Neuron (in vitro differentiated cells): ENCODE measurements around the gene PARD3.

Source experiments
- H2AFZ ChIP-seq: one replicate; pipeline ENCODE4 v1.6.1; 2013; ENCODE audit warnings: low read depth, mild to moderate bottlenecking, inconsistent platforms, low read length, moderate library complexity
- H3K27me3 ChIP-seq: one replicate; pipeline ENCODE4 v1.6.1; 2013; ENCODE audit warnings: low read length; ENCODE audit not compliant: insufficient read depth
- H3K36me3 ChIP-seq: one replicate; pipeline ENCODE4 v1.6.1; 2013; ENCODE audit warnings: low read length; ENCODE audit not compliant: insufficient read depth
- H3K4me1 ChIP-seq: one replicate; pipeline ENCODE4 v1.6.1; 2013; ENCODE audit warnings: low read length; ENCODE audit not compliant: insufficient read depth
- H3K4me3 ChIP-seq: 2 replicates; pipeline ENCODE4 v1.5.1; 2013; ENCODE audit warnings: mild to moderate bottlenecking, low read length, moderate library complexity
- H3K9me3 ChIP-seq: one replicate; pipeline ENCODE4 v1.6.1; 2013; ENCODE audit warnings: low read length

Gene PARD3

DNA sequence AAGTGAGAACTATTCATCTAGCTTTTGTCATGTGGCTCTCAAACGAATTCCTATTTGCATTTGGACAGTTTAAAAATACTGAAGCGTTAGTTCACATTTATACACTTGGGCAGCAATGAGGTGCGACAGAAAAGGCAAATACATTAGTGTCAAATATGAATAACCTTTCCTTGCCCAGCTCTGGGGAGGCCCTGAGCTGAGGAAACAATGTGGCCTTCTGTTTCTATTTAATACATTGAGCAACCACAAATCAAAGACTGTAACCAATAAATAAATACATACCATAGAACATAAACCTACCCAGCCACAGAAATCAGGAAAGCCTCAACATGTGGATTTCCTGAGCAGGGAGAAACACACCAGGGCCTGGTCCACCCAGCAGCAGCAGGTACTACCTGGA lies 585.2 kb downstream of the PARD3 start:
- no peaks in the 10 kb centered on the region for H3K9me3 ChIP-seq
- no peaks in the 10 kb centered on the region for H3K36me3 ChIP-seq
- no peaks in the 10 kb centered on the region for H3K27me3 ChIP-seq
- H3K4me3 ChIP-seq = no peak overlapping the region
- no peak overlapping the region for H2AFZ ChIP-seq
- H3K4me1 ChIP-seq = peaks cover 6% of the 10 kb centered on the region

DNA sequence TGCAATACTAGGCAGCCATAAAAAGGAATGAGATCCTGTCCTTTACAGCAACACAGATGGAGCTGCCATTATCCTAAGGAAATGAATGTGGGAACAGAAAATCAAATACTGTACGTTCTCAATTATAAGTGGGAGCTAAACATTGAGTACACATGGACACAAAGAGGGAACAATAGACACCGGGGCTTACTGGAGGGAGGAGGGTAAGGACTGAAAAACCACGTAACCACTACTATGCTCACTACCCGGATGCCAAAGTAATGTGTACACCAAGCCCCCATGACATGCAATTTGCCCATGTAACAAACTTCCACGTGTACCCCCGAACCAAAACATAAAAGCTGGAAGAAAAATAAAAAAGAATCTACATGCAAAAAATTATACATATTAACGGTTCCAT lies 587.0 kb downstream of the PARD3 start:
- no peaks in the 10 kb centered on the region for H3K36me3 ChIP-seq
- no peak overlapping the region for H2AFZ ChIP-seq

DNA sequence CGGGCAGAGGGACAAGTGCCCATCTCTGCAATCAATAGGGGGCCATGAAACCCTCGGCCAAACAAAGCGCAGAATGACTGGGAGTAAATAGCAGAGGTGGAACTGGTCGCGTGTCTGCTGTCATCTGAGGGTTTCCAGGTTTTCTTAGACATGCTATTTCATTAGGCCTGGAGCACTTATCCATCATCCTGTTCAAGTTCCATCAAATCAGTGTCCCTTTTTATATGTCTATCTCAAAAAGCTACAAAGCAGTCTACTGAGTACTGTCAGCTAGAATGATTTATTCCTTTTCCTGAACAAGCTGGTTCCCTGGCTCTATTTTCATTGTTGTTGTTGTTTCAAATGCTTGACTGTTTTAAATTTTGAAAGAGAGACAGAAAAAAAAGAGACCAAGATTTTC lies 590.5 kb downstream of the PARD3 start:
- Histone ChIP-seq H2AFZ (no peak overlapping the region), H3K9me3 (no peaks in the 10 kb centered on the region), H3K4me3 (no peak overlapping the region), H3K36me3 (no peaks in the 10 kb centered on the region), H3K27me3 (no peaks in the 10 kb centered on the region), H3K4me1 (no peaks in the 10 kb centered on the region)

More for the DNA sequence above, 587.0 kb downstream of the PARD3 start:
- Histone ChIP-seq H3K27me3 (no peaks in the 10 kb centered on the region), H3K4me1 (peaks cover 6% of the 10 kb centered on the region), H3K4me3 (no peak overlapping the region), H3K9me3 (no peaks in the 10 kb centered on the region)

DNA sequence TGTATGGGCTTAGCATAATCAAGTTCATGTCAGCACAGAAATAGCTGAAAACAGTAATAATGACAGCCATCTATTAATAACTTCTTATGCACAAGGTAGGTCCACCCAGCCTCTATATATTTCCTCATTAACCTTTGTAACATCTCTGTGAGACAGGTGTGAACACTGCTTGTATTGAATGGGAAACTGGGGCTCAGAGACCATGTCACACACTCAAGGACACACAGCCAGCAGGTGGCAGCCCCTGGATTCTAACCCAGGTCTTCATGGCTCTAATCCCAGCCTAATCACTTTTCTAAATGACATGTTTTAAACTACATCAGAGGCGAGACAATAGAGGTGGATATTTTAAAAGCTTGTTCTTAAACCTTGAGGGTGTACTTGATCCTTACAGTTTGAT lies 591.4 kb downstream of the PARD3 start:
- no peaks in the 10 kb centered on the region for H3K4me1 ChIP-seq
- no peak overlapping the region for H2AFZ ChIP-seq
- no peaks in the 10 kb centered on the region for H3K36me3 ChIP-seq

DNA sequence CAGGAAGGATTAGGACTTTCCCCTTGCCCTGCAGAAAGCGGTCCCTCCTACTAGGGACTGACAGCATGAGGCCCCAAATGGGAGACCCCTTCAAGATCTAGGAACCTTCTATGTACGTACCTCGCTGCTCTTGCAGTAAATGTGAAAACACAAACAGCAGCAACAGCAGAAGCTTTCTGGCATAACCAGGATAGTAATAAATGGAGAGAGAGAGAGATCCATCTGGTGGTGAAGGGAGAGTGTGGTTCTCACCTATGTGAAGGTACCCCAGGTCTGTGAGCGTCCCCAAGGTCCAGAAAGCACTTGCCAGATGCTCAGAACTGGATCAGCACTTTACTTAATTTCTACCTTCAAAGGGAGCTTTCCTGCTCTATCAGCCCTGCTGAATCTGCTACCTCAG lies 592.7 kb downstream of the PARD3 start:
- no peaks in the 10 kb centered on the region for H3K36me3 ChIP-seq
- H3K27me3 ChIP-seq = no peaks in the 10 kb centered on the region
- H3K4me1 ChIP-seq = no peaks in the 10 kb centered on the region
- H3K9me3 ChIP-seq = no peaks in the 10 kb centered on the region
- no peak overlapping the region for H2AFZ ChIP-seq
- H3K4me3 ChIP-seq = no peak overlapping the region

More for the DNA sequence above, 591.4 kb downstream of the PARD3 start:
- no peaks in the 10 kb centered on the region for H3K9me3 ChIP-seq
- H3K27me3 ChIP-seq = no peaks in the 10 kb centered on the region
- no peak overlapping the region for H3K4me3 ChIP-seq

DNA sequence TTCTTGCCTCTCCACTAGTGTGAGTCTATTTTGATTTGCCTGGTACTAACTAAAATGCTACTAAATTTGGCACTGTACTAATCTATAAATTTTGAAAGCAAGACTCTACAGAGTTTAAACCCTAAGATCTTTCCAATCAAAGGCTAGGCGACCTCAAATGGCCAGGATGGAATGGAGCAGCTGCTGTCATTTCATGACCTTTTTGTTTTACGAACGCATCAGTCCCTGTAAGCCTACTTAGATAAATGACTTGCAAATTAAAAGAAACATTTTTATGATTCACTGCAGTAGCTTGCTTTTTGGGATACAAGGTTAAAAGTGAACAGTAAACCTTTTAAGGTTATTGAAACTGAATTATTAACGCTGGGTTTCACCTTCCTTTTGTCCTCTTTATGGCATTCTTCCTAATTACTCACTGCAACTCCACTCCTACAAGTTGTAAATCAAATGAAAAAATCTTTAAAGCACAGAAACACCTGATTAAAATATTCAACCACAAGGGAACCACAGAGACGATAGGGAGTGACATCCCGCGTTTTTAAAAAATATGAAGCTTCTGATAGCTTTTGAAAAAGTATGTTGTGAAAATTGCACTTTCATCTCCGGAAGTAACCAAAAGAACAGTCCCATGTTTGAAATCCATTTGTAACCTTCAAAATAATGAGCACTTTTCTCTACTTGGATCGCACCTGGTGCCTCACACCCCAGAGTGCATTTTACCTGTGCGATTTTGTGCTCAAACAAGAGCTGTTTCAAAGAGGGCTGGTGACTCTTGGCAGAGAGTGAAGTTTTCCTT lies 595.1 kb downstream of the PARD3 start:
- Histone ChIP-seq H3K9me3 (no peaks in the 10 kb centered on the region), H3K4me1 (no peaks in the 10 kb centered on the region), H3K36me3 (no peaks in the 10 kb centered on the region), H3K27me3 (no peaks in the 10 kb centered on the region), H3K4me3 (no peak overlapping the region), H2AFZ (no peak overlapping the region)

DNA sequence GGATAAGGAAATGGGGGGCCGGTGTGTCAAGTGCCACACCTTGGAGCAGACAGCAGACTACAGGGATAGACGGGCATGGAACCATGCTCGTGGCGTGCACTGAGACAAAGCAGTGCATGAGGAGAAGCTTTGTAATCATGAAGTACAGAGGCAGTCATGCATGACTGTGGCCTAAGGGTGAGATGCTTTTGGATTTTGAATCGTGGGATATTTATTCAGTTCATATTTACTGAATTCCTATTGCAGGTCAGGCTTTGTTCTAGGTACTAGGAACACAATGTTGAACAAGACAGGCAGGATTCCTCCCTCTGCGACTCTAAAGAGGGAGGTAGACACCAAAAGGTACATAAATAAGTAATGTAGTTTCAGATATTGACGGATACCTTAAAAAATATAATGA lies 597.6 kb downstream of the PARD3 start:
- H3K27me3 ChIP-seq = no peaks in the 10 kb centered on the region
- H3K36me3 ChIP-seq = peaks cover 4% of the 10 kb centered on the region
- H3K4me3 ChIP-seq = no peak overlapping the region
- no peaks in the 10 kb centered on the region for H3K9me3 ChIP-seq
- H2AFZ ChIP-seq = no peak overlapping the region
- no peaks in the 10 kb centered on the region for H3K4me1 ChIP-seq

DNA sequence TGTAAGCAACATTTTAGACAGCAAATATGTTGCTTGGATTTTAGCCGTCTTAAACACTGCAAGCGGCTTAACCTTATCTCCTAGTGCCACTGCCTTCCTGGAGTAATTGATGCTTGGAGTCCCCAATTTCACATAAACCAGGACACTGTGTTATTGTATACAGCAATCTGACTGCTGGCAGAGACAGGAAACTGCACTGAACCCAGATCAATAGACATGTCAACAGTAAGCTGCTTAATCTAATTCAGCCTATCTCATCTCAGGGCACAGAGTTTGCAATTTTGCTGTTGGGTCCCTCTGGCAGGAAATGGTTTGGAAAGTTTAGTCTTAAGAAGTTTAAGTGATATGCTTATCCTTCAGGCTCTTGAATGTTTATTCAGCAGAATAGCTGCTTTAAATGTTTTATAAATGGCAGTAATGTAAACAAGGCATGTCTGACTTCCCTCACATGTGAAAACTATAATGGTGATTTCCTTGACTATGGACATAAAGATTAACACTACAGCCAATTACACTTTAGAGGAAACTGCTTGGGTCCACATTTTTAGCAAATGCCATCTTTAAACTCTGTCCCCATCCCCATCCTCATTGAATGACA lies 598.6 kb downstream of the PARD3 start:
- Histone ChIP-seq H3K36me3 (peaks cover 4% of the 10 kb centered on the region), H2AFZ (no peak overlapping the region), H3K4me1 (no peaks in the 10 kb centered on the region), H3K27me3 (no peaks in the 10 kb centered on the region), H3K4me3 (no peak overlapping the region), H3K9me3 (no peaks in the 10 kb centered on the region)

DNA sequence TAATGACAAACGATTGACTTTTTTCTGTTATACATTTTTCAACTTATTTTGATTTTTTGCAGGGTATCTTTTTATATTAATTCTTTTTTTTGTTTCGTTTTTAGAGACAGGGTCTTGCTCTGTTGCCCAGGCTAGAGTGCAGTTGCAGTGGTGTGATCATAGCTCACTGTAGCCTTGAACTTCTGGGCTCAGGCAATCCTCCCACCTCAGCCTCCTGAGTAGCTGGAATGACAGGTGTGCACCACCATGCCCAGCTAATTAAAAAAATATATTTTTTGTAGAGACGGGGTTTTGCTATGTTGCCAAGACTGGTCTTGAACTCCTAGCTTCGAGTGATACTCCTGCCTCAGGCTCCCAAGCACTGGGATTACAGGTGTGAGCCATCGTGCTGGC lies 601.3 kb downstream of the PARD3 start:
- Histone ChIP-seq H3K4me3 (no peak overlapping the region), H2AFZ (no peak overlapping the region), H3K36me3 (peaks cover 4% of the 10 kb centered on the region), H3K27me3 (no peaks in the 10 kb centered on the region), H3K4me1 (no peaks in the 10 kb centered on the region), H3K9me3 (no peaks in the 10 kb centered on the region)

DNA sequence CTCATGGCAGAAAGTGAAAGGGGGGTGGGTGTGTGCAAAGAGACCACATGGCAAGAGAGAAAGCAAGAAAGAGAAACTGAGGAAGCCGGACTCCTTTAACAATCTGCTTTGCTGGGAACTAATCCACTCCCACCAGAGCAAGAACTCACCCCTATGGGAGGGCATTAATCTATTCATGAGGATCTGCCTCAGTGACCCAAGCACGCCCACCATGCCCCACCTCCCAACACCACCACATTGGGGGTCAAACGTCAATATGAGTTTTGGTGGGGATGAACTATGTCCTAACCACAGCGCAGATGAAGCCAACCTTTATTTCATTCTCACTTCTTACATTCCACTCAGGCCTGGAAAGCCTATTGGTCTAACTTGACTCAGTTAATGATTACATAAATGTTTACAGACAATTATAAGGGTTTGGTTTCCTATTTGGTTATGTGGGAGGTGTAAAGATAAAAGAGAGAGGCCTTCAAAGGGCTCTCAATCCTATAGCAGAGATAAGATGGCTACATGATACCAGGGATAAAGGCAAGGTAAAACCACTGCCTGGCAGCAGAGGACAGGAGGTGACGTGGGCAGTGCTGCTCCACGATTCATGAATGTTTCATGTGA lies 601.8 kb downstream of the PARD3 start:
- H3K4me1 ChIP-seq = no peaks in the 10 kb centered on the region
- H3K4me3 ChIP-seq = no peak overlapping the region
- H3K27me3 ChIP-seq = no peaks in the 10 kb centered on the region
- no peaks in the 10 kb centered on the region for H3K9me3 ChIP-seq
- no peak overlapping the region for H2AFZ ChIP-seq
- peaks cover 4% of the 10 kb centered on the region for H3K36me3 ChIP-seq

DNA sequence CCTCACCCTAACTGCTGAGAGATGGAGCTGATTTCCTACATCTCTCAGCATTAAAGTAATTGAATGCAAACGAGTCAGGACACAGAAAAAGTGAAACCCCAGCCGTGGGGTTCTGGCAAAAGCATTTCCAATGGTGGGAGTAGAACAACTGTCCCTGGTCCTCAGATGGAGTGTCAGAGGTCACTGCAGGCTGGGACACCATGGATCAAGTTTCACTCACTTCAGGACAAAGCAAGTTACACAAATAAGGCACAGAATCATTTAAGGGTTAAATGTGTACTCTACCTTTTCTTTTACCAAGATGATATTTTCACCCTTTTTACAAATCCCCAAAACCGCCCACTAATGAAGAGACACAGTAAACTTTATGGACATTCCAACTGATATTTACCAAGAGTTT lies 607.8 kb downstream of the PARD3 start:
- peaks cover 16% of the 10 kb centered on the region for H3K4me1 ChIP-seq
- H3K36me3 ChIP-seq = no peaks in the 10 kb centered on the region
- H3K9me3 ChIP-seq = no peaks in the 10 kb centered on the region
- no peak overlapping the region for H3K4me3 ChIP-seq
- H2AFZ ChIP-seq = no peak overlapping the region
- no peaks in the 10 kb centered on the region for H3K27me3 ChIP-seq

DNA sequence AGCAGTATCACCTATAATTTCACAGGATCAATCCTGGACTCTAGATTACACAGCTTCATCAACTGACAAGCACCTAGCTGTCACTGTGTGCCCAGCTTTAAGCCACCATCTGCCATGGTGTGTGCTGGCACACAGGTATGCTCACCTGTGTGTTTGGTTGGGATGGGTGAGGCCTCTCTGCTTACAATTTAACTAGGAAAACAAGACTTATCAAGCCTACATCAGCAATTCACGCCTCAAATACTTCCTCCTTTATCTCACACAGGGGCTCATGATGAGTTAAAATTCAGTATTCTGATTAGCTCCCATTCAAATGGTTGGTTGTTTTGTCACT lies 608.2 kb downstream of the PARD3 start:
- Histone ChIP-seq H3K4me1 (peaks cover 16% of the 10 kb centered on the region), H3K36me3 (no peaks in the 10 kb centered on the region), H2AFZ (no peak overlapping the region), H3K4me3 (no peak overlapping the region), H3K27me3 (no peaks in the 10 kb centered on the region), H3K9me3 (no peaks in the 10 kb centered on the region)

DNA sequence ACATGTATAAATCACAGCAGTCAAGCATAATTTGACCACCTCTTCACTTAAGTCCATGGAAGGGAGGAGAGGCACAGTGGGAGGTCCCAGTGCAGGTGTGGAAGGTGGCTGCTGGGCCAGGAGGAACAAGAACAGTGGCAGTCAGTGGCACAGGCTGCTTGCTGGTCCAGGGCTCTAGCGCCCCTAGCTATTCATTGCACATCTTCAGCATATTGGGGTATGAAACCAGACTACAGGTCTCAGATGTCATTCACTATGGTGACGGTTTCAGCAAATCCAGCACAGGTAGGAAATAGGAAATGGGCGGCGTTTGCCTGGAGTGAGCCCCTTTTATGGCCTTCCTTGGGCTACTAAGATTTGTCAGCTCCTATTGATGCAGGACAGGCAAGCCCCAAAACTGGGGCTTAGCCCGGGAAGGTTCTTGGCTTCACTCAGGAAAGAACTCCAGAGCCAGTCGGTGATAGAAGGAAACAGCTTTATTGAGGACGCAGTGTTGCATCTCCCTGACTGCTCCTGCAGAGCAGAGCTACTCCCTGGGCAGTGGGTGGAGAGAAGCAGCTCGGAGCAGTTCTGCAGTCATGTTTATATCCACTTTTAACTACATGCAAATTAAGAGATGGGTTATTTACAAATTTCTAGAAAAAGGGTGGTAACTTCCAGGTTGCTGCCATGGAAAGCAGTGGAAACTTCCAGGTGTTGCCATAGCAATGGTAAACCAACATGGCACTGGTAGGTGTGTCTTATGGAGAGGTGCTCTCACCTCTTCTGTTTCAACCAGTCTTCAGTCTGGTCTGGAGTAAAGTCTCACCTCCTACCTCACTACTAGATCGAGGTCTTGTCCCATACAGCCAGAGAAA lies 608.8 kb downstream of the PARD3 start:
- Histone ChIP-seq H3K27me3 (no peaks in the 10 kb centered on the region), H3K4me1 (peaks cover 18% of the 10 kb centered on the region), H3K4me3 (no peak overlapping the region), H2AFZ (no peak overlapping the region), H3K9me3 (no peaks in the 10 kb centered on the region), H3K36me3 (no peaks in the 10 kb centered on the region)
